Stomach (tissue), 4 donors: ENCODE results near the gene CFAP92.

Experiments used
- POLR2A ChIP-seq, 4 donors: fragments of 450-650 bp; IDR thresholded peaks; one replicate each; pipeline ENCODE4 v1.6.1; 2016; ENCODE audit warnings: antibody characterized with exemption in 4 of 4, control low read depth in 2 of 4, mild to moderate bottlenecking in 1 of 4, moderate library complexity in 1 of 4
- POLR2AphosphoS5 ChIP-seq, 3 donors: sonication (generic); formaldehyde crosslinking; IDR thresholded peaks; one replicate each; pipeline ENCODE4 v1.6.1; 2016; ENCODE audit warnings: antibody characterized with exemption in 3 of 3

- TF ChIP-seq POLR2A (IDR thresholded peaks at IDR 0.05), result no peak
- no peak for TF ChIP-seq POLR2AphosphoS5 (IDR thresholded peaks at IDR 0.05)
These were observed 988 bp upstream of the CFAP92 start for GRCh38 chr3:128994581-128995546.
